Ascending aorta (tissue), 2 donors: ENCODE measurements around the gene CSNK1E. TPM values are rescaled to one million over a fixed set of nuclear protein-coding genes. Genes with fewer than 3 reads are reported as not detected.

Source experiments
- DNase-seq, 2 donors: peaks; one replicate each; pipeline ENCODE4 v3.0.0-alpha.2; 2019; ENCODE audit warnings: low spot score in 2 of 2
- H3K27ac ChIP-seq, 2 donors: fragments of 200-600 bp; sonication (generic); one replicate each; pipeline ENCODE4 v1.5.1; 2016 to 2017; ENCODE audit warnings: mild to moderate bottlenecking in 1 of 2
- H3K27me3 ChIP-seq: fragments of 200-600 bp; sonication (generic); one replicate; pipeline ENCODE4 v1.5.1; 2017
- H3K36me3 ChIP-seq, 2 donors: fragments of 200-600 bp; sonication (generic); one replicate each; pipeline ENCODE4 v1.5.1; 2016
- H3K4me1 ChIP-seq, 2 donors: fragments of 200-600 bp; sonication (generic); one replicate each; pipeline ENCODE4 v1.5.1; 2016 to 2017; ENCODE audit warnings: mild to moderate bottlenecking in 1 of 2
- H3K4me3 ChIP-seq, 2 donors: fragments of 200-600 bp; sonication (generic); one replicate each; pipeline ENCODE4 v1.5.1; 2016 to 2017; ENCODE audit warnings: mild to moderate bottlenecking in 1 of 2
- H3K9me3 ChIP-seq, 2 donors: fragments of 200-600 bp; sonication (generic); one replicate each; pipeline ENCODE4 v1.5.1; 2016
- intact Hi-C: fragments of 100-400 bp; cut with DNase I; formaldehyde crosslinking; loops from one replicate; pipeline ENCODE4 v1.15.1; 2023
- total RNA-seq: library from RNA; depleted of rRNA; stranded (reverse); fragments of >200 nt; gene quantifications from one replicate; pipeline ENCODE4 v1.1.0, GENCODE V29; 2016
- TF ChIP-seq, protein P1 (sequence below), 3 experiments: fragments of 200-600 bp in 2 of 3; fragments of 450-650 bp in 1 of 3; sonication (generic) in 2 of 3; IDR thresholded peaks; one replicate each; pipeline ENCODE4 v1.5.1; 2016 to 2019; ENCODE audit warnings: antibody characterized with exemption in 3 of 3, mild to moderate bottlenecking in 1 of 3, moderate library complexity in 1 of 3

CSNK1E gene
- total RNA-seq, 1 donor from 2014 or later: 185 TPM

DNA sequence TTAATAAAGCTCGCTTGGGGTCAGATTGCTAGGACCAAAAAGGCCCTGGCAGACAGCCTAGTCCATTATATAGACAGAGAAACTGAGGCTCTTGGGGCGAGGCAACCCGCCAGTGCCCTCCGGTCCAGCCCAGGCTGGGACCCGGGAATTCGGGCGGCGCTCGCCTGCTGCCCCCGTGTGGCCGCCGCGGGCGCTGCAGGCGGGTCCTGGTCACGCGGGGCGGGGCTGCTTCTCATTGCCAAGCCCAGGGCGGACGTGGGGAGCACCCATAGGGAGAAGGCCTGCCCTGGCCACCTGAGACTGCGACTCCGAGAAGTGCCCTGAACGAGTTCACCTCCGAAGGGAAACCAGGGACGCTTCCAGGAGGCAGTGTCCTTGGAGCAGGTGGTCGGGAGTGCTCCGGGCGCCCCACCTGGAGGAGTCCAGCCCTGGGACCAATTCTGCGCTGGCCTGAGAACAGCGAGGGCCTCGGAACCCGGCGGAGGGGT lies 36.0 kb upstream of the CSNK1E start:
- peak in 1 of 2 donors; percentile 85 for DNase-seq
- TF ChIP-seq, protein P1, sequence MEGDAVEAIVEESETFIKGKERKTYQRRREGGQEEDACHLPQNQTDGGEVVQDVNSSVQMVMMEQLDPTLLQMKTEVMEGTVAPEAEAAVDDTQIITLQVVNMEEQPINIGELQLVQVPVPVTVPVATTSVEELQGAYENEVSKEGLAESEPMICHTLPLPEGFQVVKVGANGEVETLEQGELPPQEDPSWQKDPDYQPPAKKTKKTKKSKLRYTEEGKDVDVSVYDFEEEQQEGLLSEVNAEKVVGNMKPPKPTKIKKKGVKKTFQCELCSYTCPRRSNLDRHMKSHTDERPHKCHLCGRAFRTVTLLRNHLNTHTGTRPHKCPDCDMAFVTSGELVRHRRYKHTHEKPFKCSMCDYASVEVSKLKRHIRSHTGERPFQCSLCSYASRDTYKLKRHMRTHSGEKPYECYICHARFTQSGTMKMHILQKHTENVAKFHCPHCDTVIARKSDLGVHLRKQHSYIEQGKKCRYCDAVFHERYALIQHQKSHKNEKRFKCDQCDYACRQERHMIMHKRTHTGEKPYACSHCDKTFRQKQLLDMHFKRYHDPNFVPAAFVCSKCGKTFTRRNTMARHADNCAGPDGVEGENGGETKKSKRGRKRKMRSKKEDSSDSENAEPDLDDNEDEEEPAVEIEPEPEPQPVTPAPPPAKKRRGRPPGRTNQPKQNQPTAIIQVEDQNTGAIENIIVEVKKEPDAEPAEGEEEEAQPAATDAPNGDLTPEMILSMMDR (IDR thresholded peaks at IDR 0.05): peak; percentile 99 to 100 (median 99)
- Histone ChIP-seq H3K36me3 (no peaks in the 10 kb centered on the region), H3K4me3 (no peak overlapping the region), H3K27ac (peak overlapping the region in 1 of 2 donors; percentile 19), H3K9me3 (no peaks in the 10 kb centered on the region), H3K27me3 (no peaks in the 10 kb centered on the region), H3K4me1 (peaks cover 0 to 6% of the 10 kb centered on the region in 2 donors)
- intact Hi-C loops: loop anchor here (1.0 to 5.0 kb wide), 4 partner anchors 92 to 301 kb away; partner anchors contain the start of gene BAIAP2L2

DNA sequence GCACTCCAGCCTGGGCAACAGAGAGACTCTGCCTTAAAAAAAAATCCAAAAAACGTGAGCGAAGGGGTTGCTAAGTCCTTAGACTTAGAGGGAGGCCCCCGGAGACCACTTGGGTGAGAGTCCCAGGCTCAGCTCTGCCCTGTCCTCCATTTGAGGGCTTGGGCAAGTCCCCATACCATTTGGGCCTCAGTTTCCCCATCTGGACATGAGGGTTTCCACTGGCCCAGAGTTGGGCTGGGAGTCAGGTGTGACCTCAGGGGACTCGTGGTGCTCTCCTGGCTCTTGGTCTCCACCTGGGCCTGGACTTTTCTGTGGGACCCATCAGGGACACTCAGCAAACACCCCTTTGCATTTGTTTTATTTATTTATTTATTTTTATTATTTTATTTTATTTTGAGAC lies 35.2 kb upstream of the CSNK1E start:
- no peaks in the 10 kb centered on the region for H3K27me3 ChIP-seq
- TF ChIP-seq, protein P1 (IDR thresholded peaks at IDR 0.05): no peak
- intact Hi-C loops: loop anchor here (2.0 to 5.0 kb wide), 2 partner anchors 92 to 240 kb away; partner anchors contain the start of gene BAIAP2L2
- peaks cover 0 to 6% of the 10 kb centered on the region in 2 donors for H3K4me1 ChIP-seq
- DNase-seq: peak in 1 of 2 donors; percentile 53
- H3K9me3 ChIP-seq: no peaks in the 10 kb centered on the region
- H3K36me3 ChIP-seq: no peaks in the 10 kb centered on the region
- no peak overlapping the region for H3K27ac ChIP-seq
- H3K4me3 ChIP-seq: no peak overlapping the region

DNA sequence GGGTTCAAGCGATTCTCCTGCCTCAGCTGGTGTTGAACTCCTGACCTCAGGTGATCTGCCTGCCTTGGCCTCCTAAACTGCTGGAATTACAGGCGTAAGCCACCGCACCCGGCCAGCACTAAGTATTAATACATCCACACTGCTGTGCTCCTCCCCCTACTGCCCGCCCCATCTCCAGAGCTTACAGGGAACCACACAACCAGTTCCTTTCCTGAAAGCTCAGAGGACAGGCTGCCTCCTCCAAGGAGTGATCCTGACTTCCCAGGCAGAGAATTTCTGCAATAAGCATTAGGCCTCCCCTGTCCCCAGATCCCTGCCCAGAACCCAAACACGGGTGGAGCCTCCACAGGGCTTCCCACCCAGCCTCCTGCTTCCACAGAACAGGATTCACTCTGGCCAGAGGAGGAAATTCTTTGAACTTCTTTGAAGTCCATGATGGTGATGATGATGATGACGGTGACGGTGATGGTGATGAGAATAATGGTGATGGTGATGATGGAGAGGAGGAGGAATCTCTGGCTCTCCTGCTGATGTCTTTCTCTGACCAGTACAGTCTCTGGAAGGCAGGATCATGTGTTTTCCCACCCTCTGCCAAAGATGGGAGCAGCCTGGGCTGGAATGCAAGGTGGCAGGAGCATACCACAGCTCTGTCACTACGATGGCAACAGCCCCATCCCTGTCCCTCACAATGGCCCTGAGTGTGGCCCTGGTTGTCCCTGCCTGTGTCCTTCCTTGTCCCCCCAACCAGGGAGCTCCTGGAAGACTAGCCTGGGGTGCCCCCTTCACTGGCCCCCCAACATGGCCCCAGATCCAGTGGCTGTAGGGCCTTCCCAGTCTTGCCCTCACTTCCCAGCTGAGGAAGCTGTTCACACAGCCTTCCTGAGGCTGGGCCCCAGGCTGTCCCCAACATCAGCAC lies 33.5 kb upstream of the CSNK1E start:
- DNase-seq: peak in 1 of 2 donors; percentile 50
- Histone ChIP-seq H3K27ac (no peak overlapping the region), H3K4me3 (no peak overlapping the region), H3K27me3 (no peaks in the 10 kb centered on the region), H3K9me3 (no peaks in the 10 kb centered on the region), H3K36me3 (no peaks in the 10 kb centered on the region), H3K4me1 (peaks cover 0 to 6% of the 10 kb centered on the region in 2 donors)
- intact Hi-C loops: loop anchor here (5.0 kb wide), 1 partner anchor 238 kb away; the partner anchor contains the start of gene BAIAP2L2
- TF ChIP-seq, protein P1 (IDR thresholded peaks at IDR 0.05): no peak

DNA sequence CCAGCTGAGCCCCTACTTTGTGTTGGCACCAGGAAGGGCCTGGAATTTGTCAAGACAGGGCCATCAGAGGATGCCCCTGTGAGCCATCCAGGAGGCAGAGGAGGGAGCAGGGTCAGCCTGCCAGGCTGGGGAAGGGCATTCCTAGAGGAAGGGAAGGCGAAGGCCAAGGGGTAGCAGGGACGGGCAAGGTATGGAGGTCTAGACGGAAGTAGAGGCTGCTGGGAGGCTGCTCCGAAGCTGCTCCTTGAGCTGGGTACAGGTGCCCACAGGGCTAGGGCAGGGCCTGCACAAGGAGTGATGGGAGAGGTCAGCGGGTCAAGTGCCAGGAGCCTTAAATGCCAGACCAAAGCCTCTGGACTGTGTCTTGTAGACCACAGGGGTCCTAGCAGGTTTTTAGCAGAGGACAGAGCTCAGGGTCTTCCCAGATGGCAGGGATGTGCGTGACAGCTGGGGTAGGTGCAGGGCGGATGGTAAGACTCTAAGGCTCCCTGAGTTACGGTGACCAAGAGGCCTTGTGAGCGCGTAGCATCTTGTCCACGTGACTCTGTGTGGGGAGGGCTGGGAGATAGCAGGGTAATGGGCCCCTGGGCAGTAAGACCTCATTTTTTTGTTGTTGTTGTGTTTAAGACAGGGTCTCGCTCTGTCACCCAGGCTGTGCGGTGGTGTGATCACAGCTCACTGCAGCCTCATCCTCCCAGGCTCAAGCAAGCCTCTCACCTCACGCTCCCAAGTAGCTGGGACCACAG lies 31.7 kb upstream of the CSNK1E start:
- peak in 1 of 2 donors; percentile 54 for DNase-seq
- TF ChIP-seq, protein P1 (IDR thresholded peaks at IDR 0.05): no peak
- intact Hi-C loops: no loop called here

DNA sequence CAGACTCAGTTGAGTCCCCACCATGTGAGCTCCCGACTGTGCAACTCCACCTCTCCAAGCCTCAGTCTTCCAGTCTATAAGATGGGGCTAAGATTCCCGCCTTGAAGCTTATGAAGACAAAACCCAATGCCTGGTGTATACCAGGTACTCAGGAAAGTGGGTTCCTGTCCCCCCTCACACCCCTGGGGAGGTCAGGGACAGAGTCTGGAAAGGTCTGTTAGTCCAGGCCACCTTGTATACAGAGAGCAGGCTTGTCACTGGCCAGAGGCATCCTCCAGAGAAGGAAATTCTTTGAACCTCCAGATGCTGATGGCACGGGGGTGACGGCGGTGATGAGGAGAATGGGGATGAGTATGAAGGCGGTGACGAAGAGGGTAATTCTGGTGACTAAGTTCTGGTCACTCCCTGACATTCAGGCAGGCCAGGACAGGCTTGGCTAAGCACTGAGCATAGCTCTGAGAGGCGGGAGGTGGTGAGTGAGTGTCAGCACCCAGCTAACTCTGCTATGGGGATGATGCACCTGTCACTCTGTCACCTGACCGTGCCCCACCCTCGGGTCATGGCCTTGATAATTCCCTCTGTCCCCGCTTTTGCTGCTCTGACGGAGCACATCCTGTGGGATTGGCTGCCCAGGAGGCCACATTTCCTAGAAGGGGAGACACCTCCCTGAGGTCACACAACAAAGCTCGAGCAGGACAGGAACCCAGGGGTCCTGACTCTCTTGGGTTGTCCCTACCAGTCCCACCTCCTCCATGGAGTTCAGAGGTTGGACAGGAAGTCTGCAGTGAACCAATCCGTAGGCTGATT lies 30.9 kb upstream of the CSNK1E start:
- H3K4me3 ChIP-seq: no peak overlapping the region
- H3K9me3 ChIP-seq: no peaks in the 10 kb centered on the region
- intact Hi-C loops: no loop called here
- H3K27me3 ChIP-seq: no peaks in the 10 kb centered on the region
- no peaks in the 10 kb centered on the region for H3K36me3 ChIP-seq
- DNase-seq: peak in 1 of 2 donors; percentile 55
- H3K4me1 ChIP-seq: peaks cover 0 to 2% of the 10 kb centered on the region in 2 donors
- no peak overlapping the region for H3K27ac ChIP-seq
- TF ChIP-seq, protein P1 (IDR thresholded peaks at IDR 0.05): no peak

More for the DNA sequence above, 31.7 kb upstream of the CSNK1E start:
- H3K27me3 ChIP-seq: no peaks in the 10 kb centered on the region
- H3K27ac ChIP-seq: no peak overlapping the region
- H3K9me3 ChIP-seq: no peaks in the 10 kb centered on the region
- no peaks in the 10 kb centered on the region for H3K36me3 ChIP-seq
- H3K4me1 ChIP-seq: peaks cover 0 to 6% of the 10 kb centered on the region in 2 donors
- no peak overlapping the region for H3K4me3 ChIP-seq
